Panc1 (cell line): ENCODE measurements around the gene FERMT3. TPM values are rescaled to one million over a fixed set of nuclear protein-coding genes. Genes with fewer than 3 reads are reported as not detected.

Experiments
- ATAC-seq: fragments of 200-7000 bp; cut with Tn5 transposase; 2 replicates; pipeline ENCODE4 v1.9.1; 2020; ENCODE audit warnings: mild to moderate bottlenecking, moderate library complexity
- BruUV-seq: library from RNA; stranded (reverse); fragments of 400-500 nt; replicated peaks from 2 replicates; lab custom pipeline; 2021; lab: Mats Ljungman, UMichigan
- CTCF ChIA-PET: fragments of 300-600 bp; sonication (Branson Sonifier 250); formaldehyde crosslinking; loops from one replicate; lab custom pipeline; 2022; ENCODE audit warnings: antibody characterized with exemption; lab: Charles Lee
- POLR2A ChIA-PET: fragments of 300-600 bp; sonication (Branson Sonifier 250); formaldehyde crosslinking; loops from one replicate; lab custom pipeline; 2022; ENCODE audit warnings: antibody characterized with exemption; lab: Charles Lee
- DNase-seq: peaks from one replicate; pipeline ENCODE4 v3.0.0-alpha.2; 2010; ENCODE audit warnings: low read depth, low spot score
- H3K27ac ChIP-seq: 2 replicates; pipeline ENCODE4 v1.5.1; 2011; ENCODE audit warnings: mild to moderate bottlenecking, low read length, inconsistent platforms
- H3K27me3 ChIP-seq: fragments of 200-500 bp; sonication (Bioruptor generic); 2 replicates; pipeline ENCODE4 v1.6.0; 2014; ENCODE audit warnings: low read length, inconsistent platforms; ENCODE audit not compliant: control insufficient read depth, insufficient read depth
- H3K36me3 ChIP-seq: fragments of 200-500 bp; sonication (Bioruptor generic); 2 replicates; pipeline ENCODE4 v1.5.1; 2014; ENCODE audit warnings: inconsistent platforms, mild to moderate bottlenecking, low read length, moderate library complexity; ENCODE audit not compliant: control insufficient read depth, insufficient read depth
- H3K4me1 ChIP-seq: 2 replicates; pipeline ENCODE4 v1.5.1; 2011; ENCODE audit warnings: inconsistent platforms, mild to moderate bottlenecking, low read length, moderate library complexity; ENCODE audit not compliant: control insufficient read depth, insufficient read depth
- H3K4me3 ChIP-seq, 2 experiments: 2 replicates each; pipeline ENCODE4 v1.5.1; 2011 to 2012; ENCODE audit warnings: low read depth in 2 of 2, low read length in 2 of 2, mild to moderate bottlenecking in 2 of 2, inconsistent platforms in 1 of 2, moderate library complexity in 1 of 2
- H3K9me3 ChIP-seq: fragments of 200-500 bp; sonication (Bioruptor generic); 2 replicates; pipeline ENCODE4 v1.5.1; 2014; ENCODE audit warnings: low read depth, mild to moderate bottlenecking, inconsistent platforms, low read length, moderate library complexity; ENCODE audit not compliant: control insufficient read depth, insufficient read depth
- POLR2AphosphoS5 ChIP-seq: IDR thresholded peaks from 2 replicates; pipeline ENCODE4 v1.6.1; 2012; ENCODE audit warnings: mild to moderate bottlenecking, low read depth, low read length, moderate library complexity
- SIN3A ChIP-seq: IDR thresholded peaks from 2 replicates; pipeline ENCODE4 v1.6.1; 2012; ENCODE audit warnings: low read depth, mild to moderate bottlenecking, low read length, moderate library complexity, borderline replicate concordance; ENCODE audit not compliant: insufficient read depth
- TCF7L2 ChIP-seq: IDR thresholded peaks from 2 replicates; pipeline ENCODE4 v1.6.1; 2011; ENCODE audit warnings: mild to moderate bottlenecking, low read depth, low read length, inconsistent platforms
- in situ Hi-C: cut with HindIII; loops from 2 replicates; pipeline ENCODE4 v1.10.0; 2016; ENCODE audit warnings: low sequenced_read_pairs, low pct_unique_long_range_greater_than_20kb
- intact Hi-C: fragments of 100-400 bp; cut with micrococcal nuclease; formaldehyde crosslinking; loops from one replicate; pipeline ENCODE4 v1.10.0; 2022; ENCODE audit not compliant: unreplicated experiment
- total RNA-seq: library from RNA; stranded (reverse); gene quantifications from one replicate; pipeline ENCODE4 v1.2.1, GENCODE V29; 2021; ENCODE audit not compliant: unreplicated experiment
- TF ChIP-seq, protein P1 (sequence below), 2 experiments: IDR thresholded peaks; 2 replicates each; pipeline ENCODE4 v1.6.1; 2011 to 2012; ENCODE audit warnings: low read depth in 2 of 2, control low read depth in 1 of 2, low read length in 1 of 2, mild to moderate bottlenecking in 1 of 2, moderate library complexity in 1 of 2; ENCODE audit not compliant: insufficient read depth in 1 of 2
- TF ChIP-seq, protein P2 (sequence below): fragments of 450-650 bp; IDR thresholded peaks from 2 replicates; pipeline ENCODE4 v1.5.1; 2017; ENCODE audit warnings: mild to moderate bottlenecking

FERMT3 gene
- total RNA-seq, 1 experiment from 2014 or later, result 2.9 TPM

DNA sequence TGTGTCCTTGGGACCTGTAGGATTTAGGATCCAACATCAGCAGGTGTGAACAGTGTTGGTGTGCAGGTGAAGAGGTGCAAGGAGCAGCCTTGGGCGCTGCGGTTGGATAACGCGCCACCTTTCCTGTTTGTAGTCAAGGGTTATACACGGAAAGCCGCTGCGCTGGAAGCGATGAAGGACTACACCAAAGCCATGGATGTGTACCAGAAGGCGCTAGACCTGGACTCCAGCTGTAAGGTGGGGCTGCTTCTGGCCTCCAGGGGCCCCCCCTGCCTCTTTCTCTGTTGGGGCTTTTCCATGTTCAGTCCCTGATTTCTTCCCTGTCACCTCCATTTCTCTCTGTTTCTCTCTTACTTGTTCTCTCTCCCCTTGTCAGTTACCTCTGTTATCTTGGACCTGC, 3.5 kb upstream of the FERMT3 start:
- TF ChIP-seq, protein P1, sequence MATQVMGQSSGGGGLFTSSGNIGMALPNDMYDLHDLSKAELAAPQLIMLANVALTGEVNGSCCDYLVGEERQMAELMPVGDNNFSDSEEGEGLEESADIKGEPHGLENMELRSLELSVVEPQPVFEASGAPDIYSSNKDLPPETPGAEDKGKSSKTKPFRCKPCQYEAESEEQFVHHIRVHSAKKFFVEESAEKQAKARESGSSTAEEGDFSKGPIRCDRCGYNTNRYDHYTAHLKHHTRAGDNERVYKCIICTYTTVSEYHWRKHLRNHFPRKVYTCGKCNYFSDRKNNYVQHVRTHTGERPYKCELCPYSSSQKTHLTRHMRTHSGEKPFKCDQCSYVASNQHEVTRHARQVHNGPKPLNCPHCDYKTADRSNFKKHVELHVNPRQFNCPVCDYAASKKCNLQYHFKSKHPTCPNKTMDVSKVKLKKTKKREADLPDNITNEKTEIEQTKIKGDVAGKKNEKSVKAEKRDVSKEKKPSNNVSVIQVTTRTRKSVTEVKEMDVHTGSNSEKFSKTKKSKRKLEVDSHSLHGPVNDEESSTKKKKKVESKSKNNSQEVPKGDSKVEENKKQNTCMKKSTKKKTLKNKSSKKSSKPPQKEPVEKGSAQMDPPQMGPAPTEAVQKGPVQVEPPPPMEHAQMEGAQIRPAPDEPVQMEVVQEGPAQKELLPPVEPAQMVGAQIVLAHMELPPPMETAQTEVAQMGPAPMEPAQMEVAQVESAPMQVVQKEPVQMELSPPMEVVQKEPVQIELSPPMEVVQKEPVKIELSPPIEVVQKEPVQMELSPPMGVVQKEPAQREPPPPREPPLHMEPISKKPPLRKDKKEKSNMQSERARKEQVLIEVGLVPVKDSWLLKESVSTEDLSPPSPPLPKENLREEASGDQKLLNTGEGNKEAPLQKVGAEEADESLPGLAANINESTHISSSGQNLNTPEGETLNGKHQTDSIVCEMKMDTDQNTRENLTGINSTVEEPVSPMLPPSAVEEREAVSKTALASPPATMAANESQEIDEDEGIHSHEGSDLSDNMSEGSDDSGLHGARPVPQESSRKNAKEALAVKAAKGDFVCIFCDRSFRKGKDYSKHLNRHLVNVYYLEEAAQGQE (IDR thresholded peaks at IDR 0.05; ENCODE audit: insufficient read depth in 1 of 2, low read depth in 2 of 2, low read length in 1 of 2), result no peak
- TF ChIP-seq, protein P2, sequence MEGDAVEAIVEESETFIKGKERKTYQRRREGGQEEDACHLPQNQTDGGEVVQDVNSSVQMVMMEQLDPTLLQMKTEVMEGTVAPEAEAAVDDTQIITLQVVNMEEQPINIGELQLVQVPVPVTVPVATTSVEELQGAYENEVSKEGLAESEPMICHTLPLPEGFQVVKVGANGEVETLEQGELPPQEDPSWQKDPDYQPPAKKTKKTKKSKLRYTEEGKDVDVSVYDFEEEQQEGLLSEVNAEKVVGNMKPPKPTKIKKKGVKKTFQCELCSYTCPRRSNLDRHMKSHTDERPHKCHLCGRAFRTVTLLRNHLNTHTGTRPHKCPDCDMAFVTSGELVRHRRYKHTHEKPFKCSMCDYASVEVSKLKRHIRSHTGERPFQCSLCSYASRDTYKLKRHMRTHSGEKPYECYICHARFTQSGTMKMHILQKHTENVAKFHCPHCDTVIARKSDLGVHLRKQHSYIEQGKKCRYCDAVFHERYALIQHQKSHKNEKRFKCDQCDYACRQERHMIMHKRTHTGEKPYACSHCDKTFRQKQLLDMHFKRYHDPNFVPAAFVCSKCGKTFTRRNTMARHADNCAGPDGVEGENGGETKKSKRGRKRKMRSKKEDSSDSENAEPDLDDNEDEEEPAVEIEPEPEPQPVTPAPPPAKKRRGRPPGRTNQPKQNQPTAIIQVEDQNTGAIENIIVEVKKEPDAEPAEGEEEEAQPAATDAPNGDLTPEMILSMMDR, result no peak
- TF ChIP-seq POLR2AphosphoS5, result no peak
- no peak for TF ChIP-seq TCF7L2
- TF ChIP-seq SIN3A, result no peak
- Histone ChIP-seq H3K4me3 (no peak overlapping the region), H3K9me3 (no peaks in the 10 kb centered on the region), H3K36me3 (peaks cover 37% of the 10 kb centered on the region), H3K4me1 (no peaks in the 10 kb centered on the region; the same call in 1 of the 2 replicates), H3K27me3 (no peaks in the 10 kb centered on the region), H3K27ac (no peak overlapping the region)
- intact Hi-C loops, result no loop called here
- in situ Hi-C loops, result no loop called here
- DNase-seq (no peak), ATAC-seq (no peak)
- ChIA-PET CTCF (no interaction called here), POLR2A (no interaction called here)
- BruUV-seq, result no TSS peak

DNA sequence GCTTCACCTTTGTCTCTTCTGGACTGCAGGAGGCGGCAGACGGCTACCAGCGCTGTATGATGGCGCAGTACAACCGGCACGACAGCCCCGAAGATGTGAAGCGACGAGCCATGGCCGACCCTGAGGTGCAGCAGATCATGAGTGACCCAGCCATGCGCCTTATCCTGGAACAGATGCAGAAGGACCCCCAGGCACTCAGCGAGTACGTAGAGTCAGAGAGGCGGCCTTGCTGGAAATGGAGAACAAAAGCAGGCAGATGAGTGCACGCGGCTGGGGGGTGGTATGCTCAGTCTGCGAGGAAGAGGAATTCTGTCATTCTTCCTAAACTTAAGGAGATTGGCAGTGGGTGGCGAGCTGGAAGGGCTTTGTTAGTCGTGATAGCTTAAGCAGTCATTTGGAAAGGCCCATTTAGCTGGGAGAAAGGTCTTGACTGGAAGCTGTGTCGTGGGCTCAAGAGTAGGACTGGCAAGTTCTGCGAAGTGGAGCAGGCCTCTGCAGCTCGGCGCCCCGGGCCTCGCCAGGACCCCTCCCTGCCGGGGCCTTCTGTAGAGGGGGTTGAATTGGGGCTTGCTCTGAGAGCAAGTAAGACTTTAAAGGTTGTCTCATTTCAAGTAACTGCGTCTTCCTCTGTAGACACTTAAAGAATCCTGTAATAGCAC, 3.0 kb upstream of the FERMT3 start:
- no TSS peak for BruUV-seq
- DNase-seq, result no peak
- no peaks in the 10 kb centered on the region for H3K27me3 ChIP-seq
- H3K4me3 ChIP-seq, result no peak overlapping the region
- ATAC-seq, result no peak
- H3K4me1 ChIP-seq, result no peaks in the 10 kb centered on the region; the same call in 1 of the 2 replicates
- CTCF ChIA-PET, result interaction anchor here (0.5 to 1.6 kb wide), 2 partner anchors 98 to 771 kb away, joined by 4 to 5 read pairs; no protein-coding TSS in a partner anchor
- intact Hi-C loops, result no loop called here
- peaks cover 36% of the 10 kb centered on the region for H3K36me3 ChIP-seq
- TF ChIP-seq, protein P1 (IDR thresholded peaks at IDR 0.05; ENCODE audit: insufficient read depth in 1 of 2, low read depth in 2 of 2, low read length in 1 of 2), result no peak
- TF ChIP-seq TCF7L2 (no peak), POLR2AphosphoS5 (no peak), SIN3A (no peak)
- TF ChIP-seq, protein P2, result no peak
- POLR2A ChIA-PET, result interaction anchor here (0.7 kb wide), 1 partner anchor 49 kb away, joined by 5 read pairs; no protein-coding TSS in a partner anchor
- H3K9me3 ChIP-seq, result no peaks in the 10 kb centered on the region
- no peak overlapping the region for H3K27ac ChIP-seq
- in situ Hi-C loops, result no loop called here
